MCF 10A (cell line): ENCODE results near the gene BOK. TPM values are rescaled to one million over a fixed set of nuclear protein-coding genes. Genes with fewer than 3 reads are reported as not detected.
A peak's percentile ranks its signal among the peaks of the same experiment; 100 is the strongest.

ENCODE experiments used
- BruUV-seq: library from RNA; stranded (reverse); fragments of 400-500 nt; replicated peaks from 2 replicates; lab custom pipeline; 2021; lab: Mats Ljungman, UMichigan
- CTCF ChIA-PET: fragments of 300-600 bp; sonication (Branson Sonifier 250); formaldehyde crosslinking; extraction: SDS; loops from one replicate; lab custom pipeline; 2021; ENCODE audit warnings: antibody characterized with exemption, inconsistent platforms; lab: Yijun Ruan, JAX
- POLR2A ChIA-PET: fragments of 300-600, 350-650 bp; sonication (Branson Sonifier 250); formaldehyde crosslinking; extraction: SDS; loops from one replicate; lab custom pipeline; 2020; ENCODE audit warnings: antibody characterized with exemption, inconsistent platforms; lab: Yijun Ruan, JAX
- DNase-seq: peaks from one replicate; pipeline ENCODE4 v3.0.0-alpha.2; 2018; ENCODE audit not compliant: unreplicated experiment
- H3K27ac Mint-ChIP-seq: one replicate; pipeline ENCODE4 v1.8.0; 2022; ENCODE audit warnings: mild to moderate bottlenecking, low read depth, mixed read lengths; ENCODE audit not compliant: unreplicated experiment
- H3K27me3 Mint-ChIP-seq: one replicate; pipeline ENCODE4 v1.8.0; 2022; ENCODE audit warnings: mixed read lengths; ENCODE audit not compliant: insufficient read depth, unreplicated experiment
- H3K36me3 Mint-ChIP-seq: one replicate; pipeline ENCODE4 v1.8.0; 2022; ENCODE audit warnings: mild to moderate bottlenecking, moderate library complexity, mixed read lengths; ENCODE audit not compliant: insufficient read depth, unreplicated experiment
- H3K4me1 Mint-ChIP-seq: one replicate; pipeline ENCODE4 v1.8.0; 2022; ENCODE audit warnings: mixed read lengths; ENCODE audit not compliant: insufficient read depth, unreplicated experiment
- H3K4me3 Mint-ChIP-seq: one replicate; pipeline ENCODE4 v1.8.0; 2022; ENCODE audit warnings: mild to moderate bottlenecking, moderate library complexity, mixed read lengths; ENCODE audit not compliant: unreplicated experiment
- H3K9me3 Mint-ChIP-seq: one replicate; pipeline ENCODE4 v1.8.0; 2022; ENCODE audit warnings: mixed read lengths; ENCODE audit not compliant: unreplicated experiment
- intact Hi-C: fragments of 100-400 bp; cut with micrococcal nuclease; formaldehyde crosslinking; loops from 2 replicates; pipeline ENCODE4 v1.14.1; 2022
- total RNA-seq: library from RNA; stranded (reverse); gene quantifications from 2 replicates; pipeline ENCODE4 v1.2.3, GENCODE V29; 2022
- TF ChIP-seq, protein P1 (sequence below): fragments of 200-600 bp; IDR thresholded peaks from one replicate; pipeline ENCODE4 v1.8.0; 2022; ENCODE audit warnings: antibody characterized with exemption, mild to moderate bottlenecking; ENCODE audit not compliant: unreplicated experiment

The BOK gene
- total RNA-seq, 1 experiment from 2014 or later = 18.6 TPM

DNA sequence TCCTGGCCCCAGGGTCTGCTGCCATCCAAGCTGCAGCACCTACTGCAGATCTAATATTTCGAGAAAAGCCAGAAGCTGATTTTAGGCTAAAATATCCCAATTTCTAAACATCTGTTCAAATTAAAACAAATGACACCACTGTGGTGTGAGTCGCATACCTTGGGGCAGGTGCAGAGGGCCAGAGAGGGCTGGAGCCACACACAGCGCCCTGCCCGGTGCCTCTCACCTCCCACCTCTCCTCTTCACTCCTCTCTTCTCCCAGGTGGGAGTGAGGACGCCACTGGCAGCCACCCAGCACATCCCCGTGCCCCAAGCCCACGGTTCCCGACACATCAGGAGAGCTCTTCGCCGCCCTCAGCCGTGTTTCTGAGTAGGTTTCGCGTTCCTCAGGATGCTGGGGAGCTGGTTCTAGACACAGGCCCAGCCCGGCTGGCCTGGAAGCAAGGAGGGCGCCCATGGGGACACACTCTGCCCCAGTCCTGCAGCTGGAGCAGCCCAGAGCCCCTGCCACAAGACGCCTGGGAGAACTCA lies 57.0 kb downstream of the BOK start:
- TF ChIP-seq, protein P1, sequence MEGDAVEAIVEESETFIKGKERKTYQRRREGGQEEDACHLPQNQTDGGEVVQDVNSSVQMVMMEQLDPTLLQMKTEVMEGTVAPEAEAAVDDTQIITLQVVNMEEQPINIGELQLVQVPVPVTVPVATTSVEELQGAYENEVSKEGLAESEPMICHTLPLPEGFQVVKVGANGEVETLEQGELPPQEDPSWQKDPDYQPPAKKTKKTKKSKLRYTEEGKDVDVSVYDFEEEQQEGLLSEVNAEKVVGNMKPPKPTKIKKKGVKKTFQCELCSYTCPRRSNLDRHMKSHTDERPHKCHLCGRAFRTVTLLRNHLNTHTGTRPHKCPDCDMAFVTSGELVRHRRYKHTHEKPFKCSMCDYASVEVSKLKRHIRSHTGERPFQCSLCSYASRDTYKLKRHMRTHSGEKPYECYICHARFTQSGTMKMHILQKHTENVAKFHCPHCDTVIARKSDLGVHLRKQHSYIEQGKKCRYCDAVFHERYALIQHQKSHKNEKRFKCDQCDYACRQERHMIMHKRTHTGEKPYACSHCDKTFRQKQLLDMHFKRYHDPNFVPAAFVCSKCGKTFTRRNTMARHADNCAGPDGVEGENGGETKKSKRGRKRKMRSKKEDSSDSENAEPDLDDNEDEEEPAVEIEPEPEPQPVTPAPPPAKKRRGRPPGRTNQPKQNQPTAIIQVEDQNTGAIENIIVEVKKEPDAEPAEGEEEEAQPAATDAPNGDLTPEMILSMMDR = no peak
- no TSS peak for BruUV-seq
- Mint-ChIP-seq H3K4me3 (no peak overlapping the region), H3K27ac (no peak overlapping the region), H3K27me3 (no peaks in the 10 kb centered on the region), H3K36me3 (peaks cover 53% of the 10 kb centered on the region), H3K4me1 (peaks cover 8% of the 10 kb centered on the region), H3K9me3 (no peaks in the 10 kb centered on the region)
- CTCF ChIA-PET = no interaction called here
- no peak for DNase-seq
- intact Hi-C loops = no loop called here
- POLR2A ChIA-PET = interaction anchor here (0.7 kb wide), 1 partner anchor 119 kb away, joined by 3 read pairs; the partner anchor contains the start of gene D2HGDH

- intact Hi-C loops = no loop called here
- no peak for DNase-seq
- no peaks in the 10 kb centered on the region for H3K27me3 Mint-ChIP-seq
- BruUV-seq = no TSS peak
- no peak overlapping the region for H3K27ac Mint-ChIP-seq
- CTCF ChIA-PET = interaction anchor here (0.6 kb wide), 1 partner anchor 34 kb away, joined by 3 read pairs; no protein-coding TSS in a partner anchor
- H3K9me3 Mint-ChIP-seq = no peaks in the 10 kb centered on the region
- TF ChIP-seq, protein P1 = no peak
- POLR2A ChIA-PET = interaction anchor here (0.6 to 1.0 kb wide), 3 partner anchors 70 to 284 kb away, joined by 3 to 4 read pairs (median 3); partner anchors contain the start of genes D2HGDH and DTYMK
- peaks cover 57% of the 10 kb centered on the region for H3K36me3 Mint-ChIP-seq
- no peak overlapping the region for H3K4me3 Mint-ChIP-seq
- peaks cover 9% of the 10 kb centered on the region for H3K4me1 Mint-ChIP-seq
Observed at GRCh38 chr2:241616168-241617125, 57.9 kb downstream of the BOK start.

- Mint-ChIP-seq H3K27me3 (no peaks in the 10 kb centered on the region), H3K4me3 (no peak overlapping the region), H3K9me3 (no peaks in the 10 kb centered on the region), H3K36me3 (peaks cover 60% of the 10 kb centered on the region), H3K4me1 (peaks cover 9% of the 10 kb centered on the region), H3K27ac (peak overlapping the region; percentile 49)
- no TSS peak for BruUV-seq
- CTCF ChIA-PET = interaction anchor here (0.6 to 1.1 kb wide), 3 partner anchors 19 to 214 kb away, joined by 3 read pairs; no protein-coding TSS in a partner anchor
- intact Hi-C loops = no loop called here
- POLR2A ChIA-PET = no interaction called here
- TF ChIP-seq, protein P1 = no peak
- DNase-seq = no peak
Observed at GRCh38 chr2:241617431-241618154, 59.0 kb downstream of the BOK start.
